Choroid plexus epithelial cell (primary cell): ENCODE results near the gene OR2C3.
"Not testable (repeated sequence)": the region's sequence is repeated elsewhere in the genome, so short reads cannot be mapped to it uniquely, and the experiment has no call there.

Experiments
- DNase-seq: peaks from one replicate; pipeline ENCODE4 v3.0.0-alpha.2; 2010; ENCODE audit warnings: low read depth
- H3K4me3 ChIP-seq: 2 replicates; pipeline ENCODE4 v1.5.1; 2011; ENCODE audit warnings: low read depth, mild to moderate bottlenecking, control low read depth, low read length, moderate library complexity
- TF ChIP-seq, protein P1 (sequence below): conservative IDR thresholded peaks from 2 replicates; pipeline ENCODE4 v1.5.1; 2011; ENCODE audit warnings: low read depth, mild to moderate bottlenecking, control low read depth, inconsistent platforms, low read length, moderate library complexity

OR2C3 gene

DNA sequence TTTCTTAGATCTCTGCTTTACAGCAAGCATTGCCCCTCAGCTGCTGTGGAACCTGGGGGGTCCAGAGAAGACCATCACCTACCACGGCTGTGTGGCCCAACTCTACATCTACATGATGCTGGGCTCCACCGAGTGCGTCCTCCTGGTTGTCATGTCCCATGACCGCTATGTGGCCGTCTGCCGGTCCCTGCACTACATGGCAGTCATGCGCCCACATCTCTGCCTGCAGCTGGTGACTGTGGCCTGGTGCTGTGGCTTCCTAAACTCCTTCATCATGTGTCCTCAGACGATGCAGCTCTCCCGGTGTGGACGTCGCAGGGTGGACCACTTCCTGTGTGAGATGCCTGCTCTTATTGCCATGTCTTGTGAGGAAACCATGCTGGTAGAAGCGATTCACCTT is 44.9 kb downstream of the OR2C3 start:
- DNase-seq = no peak
- TF ChIP-seq, protein P1, sequence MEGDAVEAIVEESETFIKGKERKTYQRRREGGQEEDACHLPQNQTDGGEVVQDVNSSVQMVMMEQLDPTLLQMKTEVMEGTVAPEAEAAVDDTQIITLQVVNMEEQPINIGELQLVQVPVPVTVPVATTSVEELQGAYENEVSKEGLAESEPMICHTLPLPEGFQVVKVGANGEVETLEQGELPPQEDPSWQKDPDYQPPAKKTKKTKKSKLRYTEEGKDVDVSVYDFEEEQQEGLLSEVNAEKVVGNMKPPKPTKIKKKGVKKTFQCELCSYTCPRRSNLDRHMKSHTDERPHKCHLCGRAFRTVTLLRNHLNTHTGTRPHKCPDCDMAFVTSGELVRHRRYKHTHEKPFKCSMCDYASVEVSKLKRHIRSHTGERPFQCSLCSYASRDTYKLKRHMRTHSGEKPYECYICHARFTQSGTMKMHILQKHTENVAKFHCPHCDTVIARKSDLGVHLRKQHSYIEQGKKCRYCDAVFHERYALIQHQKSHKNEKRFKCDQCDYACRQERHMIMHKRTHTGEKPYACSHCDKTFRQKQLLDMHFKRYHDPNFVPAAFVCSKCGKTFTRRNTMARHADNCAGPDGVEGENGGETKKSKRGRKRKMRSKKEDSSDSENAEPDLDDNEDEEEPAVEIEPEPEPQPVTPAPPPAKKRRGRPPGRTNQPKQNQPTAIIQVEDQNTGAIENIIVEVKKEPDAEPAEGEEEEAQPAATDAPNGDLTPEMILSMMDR = no peak
- no peak overlapping the region for H3K4me3 ChIP-seq

DNA sequence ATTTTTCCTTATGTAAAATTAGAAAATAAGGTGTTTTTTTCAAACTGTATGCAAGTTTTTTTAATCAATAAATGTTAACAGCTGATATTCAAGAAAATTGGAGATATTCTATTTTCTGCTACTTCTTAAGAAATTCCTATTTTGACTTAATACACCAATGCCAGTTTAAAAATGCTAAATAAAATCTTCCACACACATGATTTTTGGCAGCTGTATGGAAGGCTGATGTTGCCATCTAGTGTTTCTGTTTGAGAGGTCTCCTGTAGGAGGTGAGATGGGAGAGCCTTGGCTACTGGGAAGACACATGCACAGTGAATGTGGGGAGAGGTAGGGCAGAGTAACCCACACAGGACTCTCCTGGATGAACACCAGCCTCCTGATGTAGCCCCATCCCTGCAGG is 49.2 kb downstream of the OR2C3 start:
- TF ChIP-seq, protein P1 = peak; percentile 45
- DNase-seq = peak; percentile 56
- no peak overlapping the region for H3K4me3 ChIP-seq

DNA sequence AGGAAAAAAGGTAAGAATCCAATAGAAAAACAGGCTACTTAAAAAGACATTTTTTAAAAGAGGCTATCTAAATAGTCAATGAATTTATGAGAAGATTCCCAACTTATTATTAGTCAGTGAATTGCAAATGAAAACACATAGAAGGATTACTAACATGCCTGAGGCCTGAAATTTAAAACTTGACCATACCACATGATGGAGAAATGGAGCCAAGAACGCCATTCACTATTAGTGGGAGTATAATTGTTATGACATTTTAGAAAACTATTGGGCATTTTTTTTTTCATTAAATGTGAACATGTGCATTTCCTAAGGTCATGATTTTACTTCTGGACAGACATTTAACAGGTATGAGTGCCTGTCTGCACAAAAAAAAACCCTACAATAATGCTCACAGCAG is 53.5 kb downstream of the OR2C3 start:
- DNase-seq = no peak
- H3K4me3 ChIP-seq = no peak overlapping the region
- TF ChIP-seq, protein P1 = no peak

DNA sequence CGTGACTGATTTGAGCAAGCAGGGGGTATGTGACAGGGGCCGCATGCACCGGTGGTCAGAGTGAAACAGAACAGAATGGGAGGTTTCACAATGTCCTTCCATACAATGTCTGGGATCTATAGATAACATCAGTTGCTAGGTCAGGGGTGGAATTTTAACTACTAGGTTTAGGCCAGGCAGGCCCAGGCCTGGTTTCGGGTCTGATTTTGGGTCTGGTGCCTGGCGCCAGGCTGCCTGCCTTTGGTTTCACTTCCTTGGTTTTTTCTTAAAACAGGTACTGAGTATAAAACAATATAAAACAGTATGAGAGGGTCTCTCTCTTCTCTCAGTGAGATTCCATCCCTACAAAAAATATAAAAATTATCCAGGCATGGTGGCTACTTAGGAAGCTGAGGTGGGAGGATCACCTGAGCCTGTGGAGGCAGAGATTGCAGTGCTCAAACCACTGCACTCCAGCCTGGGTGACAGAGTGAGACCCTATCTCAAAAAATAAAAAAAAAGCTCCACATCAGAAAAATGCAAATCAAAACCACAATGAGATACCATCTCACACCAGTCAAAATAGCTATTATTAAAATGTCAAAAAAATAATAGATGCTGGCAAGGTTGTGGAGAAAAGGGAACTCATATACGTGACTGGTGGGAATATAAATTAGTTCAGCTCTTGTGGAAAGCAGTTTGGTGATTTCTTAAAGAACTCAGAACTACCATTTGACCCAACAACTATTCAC is 59.7 kb downstream of the OR2C3 start:
- H3K4me3 ChIP-seq, DNase-seq: not testable (repeated sequence)

DNA sequence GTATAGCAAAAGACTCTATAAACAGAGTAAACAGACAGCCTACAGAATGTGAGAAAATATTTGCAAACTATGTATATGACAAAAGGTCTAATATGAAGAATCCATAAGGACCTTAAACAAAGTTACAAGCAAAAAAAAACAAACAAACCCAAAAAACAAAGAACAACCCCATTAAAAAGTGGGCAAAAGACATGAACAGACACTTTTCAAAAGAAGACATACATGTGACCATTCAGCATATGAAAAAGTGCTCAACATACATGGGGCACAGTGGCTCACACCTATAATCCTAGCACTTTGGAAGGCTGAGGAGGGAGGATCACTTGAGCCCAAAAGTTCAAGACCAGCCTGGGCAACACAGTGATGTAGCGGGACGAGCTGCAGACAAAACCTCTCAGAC is 60.4 kb downstream of the OR2C3 start:
- TF ChIP-seq, protein P1 = no peak
- no peak overlapping the region for H3K4me3 ChIP-seq
- no peak for DNase-seq
